Measurements from ENCODE around the gene NPR1.

DNA sequence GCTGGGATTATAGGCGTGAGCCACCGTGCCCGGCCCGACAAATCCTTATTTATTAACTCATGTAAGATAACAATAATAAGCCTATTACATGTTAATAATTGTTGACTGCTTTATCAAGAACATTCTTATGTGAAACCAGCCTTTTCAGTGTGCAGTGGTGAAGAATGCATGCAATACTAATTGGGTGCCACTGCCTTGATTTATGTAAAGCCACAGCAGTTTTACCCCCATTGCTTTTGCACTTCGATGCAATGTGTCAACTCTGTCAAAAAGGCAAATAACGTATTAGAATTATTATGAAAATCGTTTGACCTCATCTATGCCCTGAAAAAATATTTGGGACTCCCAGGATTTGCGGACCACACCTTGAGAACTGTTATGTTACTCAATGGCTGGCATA lies 18.3 kb downstream of the NPR1 start:
- TF ChIP-seq, protein P1, sequence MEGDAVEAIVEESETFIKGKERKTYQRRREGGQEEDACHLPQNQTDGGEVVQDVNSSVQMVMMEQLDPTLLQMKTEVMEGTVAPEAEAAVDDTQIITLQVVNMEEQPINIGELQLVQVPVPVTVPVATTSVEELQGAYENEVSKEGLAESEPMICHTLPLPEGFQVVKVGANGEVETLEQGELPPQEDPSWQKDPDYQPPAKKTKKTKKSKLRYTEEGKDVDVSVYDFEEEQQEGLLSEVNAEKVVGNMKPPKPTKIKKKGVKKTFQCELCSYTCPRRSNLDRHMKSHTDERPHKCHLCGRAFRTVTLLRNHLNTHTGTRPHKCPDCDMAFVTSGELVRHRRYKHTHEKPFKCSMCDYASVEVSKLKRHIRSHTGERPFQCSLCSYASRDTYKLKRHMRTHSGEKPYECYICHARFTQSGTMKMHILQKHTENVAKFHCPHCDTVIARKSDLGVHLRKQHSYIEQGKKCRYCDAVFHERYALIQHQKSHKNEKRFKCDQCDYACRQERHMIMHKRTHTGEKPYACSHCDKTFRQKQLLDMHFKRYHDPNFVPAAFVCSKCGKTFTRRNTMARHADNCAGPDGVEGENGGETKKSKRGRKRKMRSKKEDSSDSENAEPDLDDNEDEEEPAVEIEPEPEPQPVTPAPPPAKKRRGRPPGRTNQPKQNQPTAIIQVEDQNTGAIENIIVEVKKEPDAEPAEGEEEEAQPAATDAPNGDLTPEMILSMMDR (IDR thresholded peaks at IDR 0.05; ENCODE audit: low read depth, low read length, poor library complexity, severe bottlenecking) = no peak
- TF ChIP-seq EZH2phosphoT487 (IDR thresholded peaks at IDR 0.05; ENCODE audit: borderline replicate concordance, low read length) = no peak
